GM20431 (cell line): ENCODE data around the gene NPEPPS.
"Not testable (repeated sequence)": the region's sequence is repeated elsewhere in the genome, so short reads cannot be mapped to it uniquely, and the experiment has no call there.

Experiments used
- in situ Hi-C: fragments of 300-500 bp; cut with MseI, MboI; formaldehyde crosslinking; loops from one replicate; pipeline ENCODE4 v1.15.0; 2020; ENCODE audit warnings: low sequenced_read_pairs; ENCODE audit not compliant: unreplicated experiment

NPEPPS gene

GRCh38 chr17:47560517-47561043 is 29.7 kb downstream of the NPEPPS start:
- in situ Hi-C loops, result not testable (repeated sequence)

- in situ Hi-C loops, result not testable (repeated sequence)
Measured at GRCh38 chr17:47561698-47562405, 30.9 kb downstream of the NPEPPS start.

GRCh38 chr17:47562406-47562705 is 31.4 kb downstream of the NPEPPS start:
- in situ Hi-C loops, result not testable (repeated sequence)

- in situ Hi-C loops, result not testable (repeated sequence)
Measured at GRCh38 chr17:47567261-47567660, 36.4 kb downstream of the NPEPPS start.

- in situ Hi-C loops, result not testable (repeated sequence)
Measured at GRCh38 chr17:47572561-47572960, 41.7 kb downstream of the NPEPPS start.

- in situ Hi-C loops, result not testable (repeated sequence)
Measured at GRCh38 chr17:47582416-47582815, 51.5 kb downstream of the NPEPPS start.

- in situ Hi-C loops, result not testable (repeated sequence)
Measured at GRCh38 chr17:47586378-47587055, 55.6 kb downstream of the NPEPPS start.

- in situ Hi-C loops, result not testable (repeated sequence)
Measured at GRCh38 chr17:47593522-47593921, 62.6 kb downstream of the NPEPPS start.

GRCh38 chr17:47603830-47604597 is 73.1 kb downstream of the NPEPPS start:
- in situ Hi-C loops, result loop anchor here (25.0 kb wide), 2 partner anchors 117 to 367 kb away; no protein-coding TSS in a partner anchor

GRCh38 chr17:47604598-47604927 is 73.7 kb downstream of the NPEPPS start:
- in situ Hi-C loops, result loop anchor here (25.0 kb wide), 2 partner anchors 117 to 367 kb away; no protein-coding TSS in a partner anchor

- in situ Hi-C loops, result loop anchor here (25.0 kb wide), 2 partner anchors 118 to 368 kb away; no protein-coding TSS in a partner anchor
Measured at GRCh38 chr17:47605011-47605410, 74.1 kb downstream of the NPEPPS start.

GRCh38 chr17:47607481-47607880 is 76.6 kb downstream of the NPEPPS start:
- in situ Hi-C loops, result loop anchor here (25.0 kb wide), 2 partner anchors 120 to 370 kb away; no protein-coding TSS in a partner anchor

GRCh38 chr17:47611372-47612350 is 80.8 kb downstream of the NPEPPS start:
- in situ Hi-C loops, result loop anchor here (25.0 kb wide), 2 partner anchors 124 to 374 kb away; no protein-coding TSS in a partner anchor

- in situ Hi-C loops, result loop anchor here (25.0 kb wide), 2 partner anchors 129 to 379 kb away; no protein-coding TSS in a partner anchor
Measured at GRCh38 chr17:47615766-47616424, 85.0 kb downstream of the NPEPPS start.

GRCh38 chr17:47618410-47618809 is 87.5 kb downstream of the NPEPPS start:
- in situ Hi-C loops, result loop anchor here (25.0 kb wide), 2 partner anchors 131 to 381 kb away; no protein-coding TSS in a partner anchor

GRCh38 chr17:47620503-47621245 is 89.8 kb downstream of the NPEPPS start:
- in situ Hi-C loops, result loop anchor here (25.0 kb wide), 2 partner anchors 133 to 383 kb away; no protein-coding TSS in a partner anchor

- in situ Hi-C loops, result loop anchor here (25.0 kb wide), 2 partner anchors 134 to 384 kb away; no protein-coding TSS in a partner anchor
Measured at GRCh38 chr17:47621293-47622179, 90.6 kb downstream of the NPEPPS start.
